Suprapubic skin (tissue), 4 donors: Measurements from ENCODE around the gene LRP8. TPM values are rescaled to one million over a fixed set of nuclear protein-coding genes. Genes with fewer than 3 reads are reported as not detected.

Experiments
- DNase-seq, 2 donors: peaks; one replicate each; pipeline ENCODE4 v3.0.0-alpha.2; 2019; ENCODE audit warnings: low spot score in 2 of 2
- H3K27ac ChIP-seq: fragments of 200-600 bp; sonication (generic); one replicate; pipeline ENCODE4 v1.5.1; 2019
- H3K27me3 ChIP-seq: fragments of 200-600 bp; sonication (generic); one replicate; pipeline ENCODE4 v1.5.1; 2019
- H3K36me3 ChIP-seq: fragments of 200-600 bp; sonication (generic); one replicate; pipeline ENCODE4 v1.5.1; 2019
- H3K4me1 ChIP-seq: fragments of 200-600 bp; sonication (generic); one replicate; pipeline ENCODE4 v1.5.1; 2019
- H3K4me3 ChIP-seq: fragments of 200-600 bp; sonication (generic); one replicate; pipeline ENCODE4 v1.5.1; 2019; ENCODE audit warnings: mild to moderate bottlenecking
- H3K9me3 ChIP-seq: fragments of 200-600 bp; sonication (generic); one replicate; pipeline ENCODE4 v1.5.1; 2019
- CTCF ChIP-seq, 2 donors: fragments of 200-600 bp in 1 of 2; fragments of 450-650 bp in 1 of 2; sonication (generic) in 1 of 2; IDR thresholded peaks; one replicate each; pipeline ENCODE4 v1.5.1; 2016 to 2019; ENCODE audit warnings: antibody characterized with exemption in 2 of 2, mild to moderate bottlenecking in 1 of 2, moderate library complexity in 1 of 2
- EP300 ChIP-seq: sonication (generic); formaldehyde crosslinking; IDR thresholded peaks from one replicate; pipeline ENCODE4 v1.6.1; 2017; ENCODE audit warnings: antibody characterized with exemption
- POLR2A ChIP-seq, 2 donors: fragments of 450-650 bp; IDR thresholded peaks; one replicate each; pipeline ENCODE4 v1.6.1; 2017; ENCODE audit warnings: antibody characterized with exemption in 2 of 2, mild to moderate bottlenecking in 2 of 2, moderate library complexity in 2 of 2
- POLR2AphosphoS5 ChIP-seq, 3 donors: sonication (generic); formaldehyde crosslinking; IDR thresholded peaks; one replicate each; pipeline ENCODE4 v1.6.1; 2017; ENCODE audit warnings: antibody characterized with exemption in 3 of 3
- WGBS: methylation state at CpG from one replicate; pipeline ENCODE4 v1.1.5; 2018; 5-methylcytosine and 5-hydroxymethylcytosine counted together
- total RNA-seq, 4 donors: library from RNA; depleted of rRNA; stranded (reverse); fragments of >200 nt; gene quantifications; one replicate each; pipeline ENCODE4 v1.1.0, GENCODE V29; 2016

LRP8 gene
- total RNA-seq, 4 donors from 2014 or later, result 2.8 to 11.8 (median 4.1) TPM

DNA sequence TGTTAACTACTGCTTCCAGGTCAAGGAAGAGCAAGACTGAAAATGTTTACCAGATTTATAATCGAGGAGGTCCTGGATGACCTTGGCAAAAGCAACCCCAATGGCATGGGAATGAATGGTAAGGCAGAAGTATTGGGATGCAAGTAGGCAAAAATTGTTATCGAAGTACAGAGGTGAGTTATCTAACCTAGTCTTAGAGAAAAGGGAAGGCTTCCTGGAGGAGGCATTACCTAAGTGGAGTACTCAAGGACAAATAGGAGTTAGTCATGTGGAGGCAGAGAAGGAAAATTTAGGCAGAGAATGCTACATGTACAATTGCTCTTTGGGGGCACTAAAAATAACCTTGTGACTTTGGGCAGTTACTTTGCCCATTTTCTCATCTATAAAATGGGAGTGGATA is 86.0 kb downstream of the LRP8 start:
- no peaks in the 10 kb centered on the region for H3K27me3 ChIP-seq
- no peaks in the 10 kb centered on the region for H3K9me3 ChIP-seq
- no peak for TF ChIP-seq EP300
- no peak for TF ChIP-seq POLR2A (IDR thresholded peaks at IDR 0.05)
- no peak for TF ChIP-seq POLR2AphosphoS5 (IDR thresholded peaks at IDR 0.05)
- TF ChIP-seq CTCF (IDR thresholded peaks at IDR 0.05), result no peak
- H3K27ac ChIP-seq, result no peak overlapping the region
- no peak overlapping the region for H3K4me3 ChIP-seq
- DNase-seq, result no peak
- no peaks in the 10 kb centered on the region for H3K36me3 ChIP-seq
- H3K4me1 ChIP-seq, result peaks cover 19% of the 10 kb centered on the region
- WGBS, result 97% methylated on average over 2 of the region's 2 CpGs

DNA sequence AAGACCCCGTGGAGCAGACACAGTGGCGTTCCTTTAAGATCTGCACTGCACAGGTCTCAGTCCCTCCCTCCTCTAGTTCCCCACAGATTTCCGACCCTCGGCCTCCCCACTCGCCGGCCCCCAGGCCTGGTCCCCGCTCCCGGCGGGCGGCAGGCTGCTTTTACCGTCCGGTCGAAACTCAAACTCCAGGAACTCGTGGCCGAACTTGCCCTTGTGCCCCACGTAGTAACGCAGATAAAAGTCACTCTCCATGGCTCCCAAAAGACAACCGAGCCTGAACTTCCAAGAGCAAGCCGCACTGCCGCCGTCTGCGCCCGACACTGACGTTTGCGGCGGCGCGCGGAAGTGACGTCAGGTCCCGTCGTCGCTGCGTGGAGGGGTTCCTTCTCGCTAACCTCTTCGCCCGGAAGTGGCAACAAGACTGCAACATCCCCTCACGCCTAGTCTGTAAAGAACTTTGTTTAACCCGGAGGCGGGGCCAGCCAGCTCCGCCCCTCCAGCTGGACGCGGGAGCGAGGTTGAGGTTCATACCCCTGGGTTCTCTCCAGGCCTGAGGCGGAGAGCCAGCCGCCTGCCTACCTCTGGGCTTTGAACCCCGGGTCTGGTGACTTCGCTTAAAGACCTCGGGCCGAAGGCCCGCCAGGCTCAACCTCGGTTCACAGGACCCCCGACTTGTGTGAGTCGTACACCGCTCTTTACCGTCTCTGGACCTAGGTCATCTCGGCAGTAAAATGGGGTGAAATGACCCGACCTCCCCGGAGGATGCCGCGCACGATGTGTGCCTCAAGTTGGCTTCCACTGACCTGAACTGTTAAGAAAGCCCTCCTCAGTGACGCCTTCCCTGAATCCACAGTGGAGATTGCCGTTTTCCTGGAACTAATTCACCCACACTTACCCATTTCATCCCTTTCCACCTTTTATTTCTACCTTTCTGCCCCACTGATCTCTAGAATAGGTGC is 89.4 kb downstream of the LRP8 start, which contains the start of gene MAGOH:
TSS of gene MAGOH (minus strand) at position 322 of the 959 bp plus-strand sequence. CDS start at position 252, 70 bp downstream.
- WGBS, result 5% methylated on average over 49 of the region's 64 CpGs
- H3K36me3 ChIP-seq, result peaks cover 23% of the 10 kb centered on the region
- peak within 1 kb of the TSS; percentile 92 for H3K4me3 ChIP-seq
- H3K27ac ChIP-seq, result peak within 1 kb of the TSS; percentile 62
- no peaks in the 10 kb centered on the region for H3K27me3 ChIP-seq
- DNase-seq, result peak; percentile 96
- peaks cover 25% of the 10 kb centered on the region for H3K4me1 ChIP-seq
- no peak for TF ChIP-seq CTCF (IDR thresholded peaks at IDR 0.05)
- TF ChIP-seq POLR2AphosphoS5 (IDR thresholded peaks at IDR 0.05), result peak; percentile 66 to 97 (median 88)
- TF ChIP-seq EP300, result no peak
- peak; percentile 51 to 84 for TF ChIP-seq POLR2A (IDR thresholded peaks at IDR 0.05)
- H3K9me3 ChIP-seq, result no peaks in the 10 kb centered on the region

DNA sequence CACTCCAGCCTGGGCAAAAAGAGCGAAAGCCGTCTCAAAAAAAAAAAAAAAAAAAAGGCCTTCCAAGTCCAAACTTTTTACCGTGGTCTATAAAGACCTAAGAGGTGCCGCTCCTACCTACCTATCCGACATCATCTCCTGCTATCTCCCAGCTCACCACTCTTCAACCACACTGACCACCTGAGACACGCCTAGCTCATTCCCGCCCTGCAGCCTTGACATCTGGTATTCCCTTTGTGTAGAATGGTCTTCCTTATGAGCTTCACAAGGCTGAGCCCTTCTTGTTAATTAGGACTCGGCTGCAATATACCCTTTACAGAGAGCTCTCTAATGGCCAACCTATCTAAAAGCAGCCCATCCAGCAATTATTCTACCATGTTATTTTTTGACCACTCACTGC is 90.2 kb downstream of the LRP8 start:
- peak overlapping the region; percentile 92 for H3K4me3 ChIP-seq
- H3K27me3 ChIP-seq, result no peaks in the 10 kb centered on the region
- no peak for TF ChIP-seq POLR2AphosphoS5 (IDR thresholded peaks at IDR 0.05)
- no peak for TF ChIP-seq CTCF (IDR thresholded peaks at IDR 0.05)
- no peak for TF ChIP-seq EP300
- TF ChIP-seq POLR2A (IDR thresholded peaks at IDR 0.05), result no peak
- DNase-seq, result no peak
- peaks cover 32% of the 10 kb centered on the region for H3K36me3 ChIP-seq
- H3K27ac ChIP-seq, result peak overlapping the region; percentile 62
- WGBS, result 30% methylated on average over 8 of the region's 8 CpGs
- H3K9me3 ChIP-seq, result no peaks in the 10 kb centered on the region
- peaks cover 25% of the 10 kb centered on the region for H3K4me1 ChIP-seq

- TF ChIP-seq EP300, result no peak
- no peak for TF ChIP-seq POLR2AphosphoS5 (IDR thresholded peaks at IDR 0.05)
- TF ChIP-seq POLR2A (IDR thresholded peaks at IDR 0.05), result no peak
- no peak for TF ChIP-seq CTCF (IDR thresholded peaks at IDR 0.05)
- WGBS, result 48% methylated on average over 3 of the region's 3 CpGs
Observed at GRCh38 chr1:53220962-53221286, 106.9 kb downstream of the LRP8 start.

More at GRCh38 chr1:53220962-53221286, 106.9 kb downstream of the LRP8 start:
- Histone ChIP-seq H3K27me3 (no peaks in the 10 kb centered on the region), H3K36me3 (peaks cover 16% of the 10 kb centered on the region), H3K4me1 (peaks cover 19% of the 10 kb centered on the region), H3K9me3 (no peaks in the 10 kb centered on the region), H3K27ac (peak overlapping the region; percentile 95), H3K4me3 (peak overlapping the region; percentile 66)
- DNase-seq, result no peak
